GM19025 (cell line): ENCODE data around the gene RNF112.

Experiments used
- ATAC-seq: cut with Tn5 transposase; IDR thresholded peaks from one replicate; pipeline ENCODE4 v1.9.1; 2021; ENCODE audit warnings: mild to moderate bottlenecking, low read depth, moderate library complexity; ENCODE audit not compliant: unreplicated experiment

RNF112 gene

DNA sequence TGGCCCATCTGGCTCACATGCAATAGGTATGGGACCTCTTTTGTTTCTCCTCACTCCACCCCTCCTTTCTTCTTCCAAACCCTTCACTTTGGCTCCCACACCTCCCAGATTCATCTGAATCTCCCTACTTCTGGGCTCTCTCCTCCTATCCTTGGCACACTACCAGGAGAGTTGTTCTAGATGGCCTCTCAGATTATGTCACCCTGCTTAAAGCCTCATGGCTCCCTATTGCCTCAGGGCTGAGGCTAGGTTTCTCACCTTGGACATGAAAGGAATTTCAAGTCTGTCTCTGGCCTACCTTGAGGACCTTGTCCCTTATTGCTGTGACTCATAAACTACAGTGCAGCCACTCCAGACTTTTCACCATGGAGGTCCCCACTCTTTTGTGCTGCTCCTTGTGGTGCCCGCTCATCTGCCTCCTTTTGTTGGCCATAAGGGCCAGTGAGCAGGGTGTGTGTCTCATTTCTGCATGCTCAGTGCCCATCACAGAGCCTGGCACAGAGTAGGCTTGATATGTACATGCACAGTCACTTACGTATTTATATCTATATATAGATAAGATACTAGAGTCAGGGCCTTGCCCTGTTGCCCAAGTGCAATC, 23.0 kb upstream of the RNF112 start:
- no peak for ATAC-seq

DNA sequence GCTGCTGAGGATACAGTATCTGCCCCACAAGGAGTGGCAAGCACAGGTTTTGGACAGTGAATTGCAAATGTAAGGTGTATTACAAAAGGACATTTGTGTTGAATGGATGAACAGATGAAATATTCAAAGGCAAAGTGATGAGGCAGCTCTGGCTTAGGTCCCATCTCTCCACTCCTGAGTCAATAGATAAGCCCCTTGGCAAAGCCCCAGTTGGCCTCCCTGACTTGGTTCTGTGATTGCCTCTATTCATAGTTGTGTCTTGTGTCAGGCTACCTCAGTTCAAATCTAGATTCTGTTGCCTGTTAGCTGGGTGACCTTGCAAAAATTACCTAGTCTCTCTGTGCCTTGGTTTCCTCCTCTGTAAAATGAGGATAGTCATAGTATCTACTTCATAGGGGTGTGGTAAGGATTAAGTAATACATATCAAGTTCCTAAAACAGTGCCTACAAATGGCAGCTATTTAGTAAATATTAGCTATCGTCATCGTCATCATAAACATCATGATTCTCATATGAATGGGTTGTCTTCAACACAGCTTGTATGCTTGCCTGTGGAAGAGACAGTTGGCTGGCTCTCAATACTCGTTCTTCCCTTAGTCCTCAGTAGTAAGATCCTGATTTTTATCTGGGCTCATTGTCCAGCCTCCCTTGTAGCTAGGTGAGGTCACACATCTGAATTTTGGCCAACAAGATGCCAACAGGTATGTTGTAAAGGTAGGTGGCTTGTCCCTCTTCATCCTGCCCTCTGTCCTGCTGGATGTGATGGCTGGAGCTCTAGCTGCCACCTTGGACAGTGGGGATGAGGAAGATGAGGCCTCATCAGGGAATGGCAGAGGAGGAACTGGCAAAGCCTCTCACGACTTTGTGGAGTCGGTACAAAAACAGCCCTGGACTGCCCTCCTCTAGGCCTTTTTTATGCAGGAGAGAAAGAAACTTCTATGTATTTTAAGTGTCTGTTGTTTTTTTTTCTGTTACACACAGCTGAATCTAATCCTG, 21.9 kb upstream of the RNF112 start:
- no peak for ATAC-seq

DNA sequence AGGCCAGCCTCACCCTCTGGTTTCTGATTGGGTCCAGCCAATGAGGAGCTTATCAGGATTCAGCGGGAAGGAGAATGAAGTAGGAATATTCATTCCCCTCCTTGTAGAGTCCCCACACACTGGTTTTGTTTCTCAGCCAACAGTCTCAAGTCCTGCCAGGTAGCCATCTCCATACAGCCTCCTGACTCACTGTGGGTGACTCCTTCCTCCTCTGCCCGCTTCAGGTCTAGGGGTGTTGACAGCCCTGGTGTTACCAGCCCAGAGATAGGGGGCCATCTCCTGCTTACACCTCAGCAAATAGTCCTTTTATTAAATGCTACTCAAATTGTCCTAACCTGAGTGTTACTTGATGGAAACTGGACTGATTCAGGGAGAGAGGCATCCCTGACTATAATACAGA, 20.1 kb upstream of the RNF112 start:
- no peak for ATAC-seq

DNA sequence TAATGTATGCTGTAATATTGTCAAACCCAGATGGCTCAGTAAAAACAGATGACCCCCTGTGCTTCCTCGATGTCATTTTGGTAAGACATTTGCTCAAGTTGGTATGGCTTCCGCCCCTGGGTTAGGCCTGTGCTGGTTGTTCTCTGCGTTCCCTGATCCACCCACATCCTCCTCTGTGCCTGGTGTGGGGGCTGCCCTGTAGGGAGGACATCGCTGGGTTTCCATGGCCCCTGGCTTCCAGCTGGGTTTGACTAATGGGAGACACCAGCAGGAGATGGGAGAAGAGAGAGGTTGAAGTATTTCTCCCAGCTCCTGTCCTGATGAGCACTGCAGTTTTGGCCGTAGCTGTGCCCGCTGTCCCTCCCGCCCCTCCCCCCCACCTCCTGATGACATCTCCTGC, 19.6 kb upstream of the RNF112 start:
- no peak for ATAC-seq

DNA sequence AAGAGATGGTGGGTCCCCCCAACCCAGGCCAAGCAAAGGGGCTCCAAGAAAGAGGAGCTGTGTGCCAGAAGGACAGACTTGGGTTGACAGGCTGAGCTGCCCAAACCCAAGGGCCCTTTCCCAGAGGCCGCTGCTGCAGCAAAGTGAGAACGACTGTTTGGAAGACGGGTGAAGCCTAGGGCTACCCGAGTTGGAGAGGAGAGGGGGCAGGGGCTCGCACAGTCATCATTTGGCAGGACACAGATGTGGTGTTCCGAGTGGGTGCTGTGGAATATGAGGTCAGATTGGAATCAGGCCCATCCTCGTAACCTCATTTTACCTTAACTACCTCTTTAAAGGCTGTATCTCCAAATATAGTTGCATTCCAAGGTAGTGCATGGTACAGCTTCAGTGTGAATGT, 18.7 kb upstream of the RNF112 start:
- no peak for ATAC-seq

DNA sequence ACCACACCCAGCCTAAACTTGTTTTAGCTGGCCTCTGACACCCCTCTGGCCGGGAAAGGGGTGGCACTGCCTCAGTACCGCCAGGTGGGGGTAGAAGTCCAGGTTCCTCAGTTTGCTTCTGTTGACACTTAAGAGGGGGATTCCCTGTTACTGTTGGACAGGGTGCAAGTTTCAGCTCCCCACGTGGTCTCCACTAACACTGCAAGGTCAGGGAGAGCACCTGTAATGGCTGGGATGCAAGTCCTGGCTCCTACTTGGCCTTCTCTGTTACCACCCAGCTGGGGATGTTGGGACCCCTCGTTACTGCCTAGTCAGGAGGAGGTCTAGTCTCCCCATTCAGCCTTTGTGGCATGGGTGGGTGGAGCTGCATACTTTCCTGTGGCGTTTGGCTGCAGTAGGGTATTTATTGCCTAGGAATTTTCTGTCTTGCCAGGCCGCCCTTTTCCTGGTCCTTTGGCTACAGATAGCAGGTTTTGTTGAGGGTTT, 13.4 kb upstream of the RNF112 start:
- no peak for ATAC-seq

DNA sequence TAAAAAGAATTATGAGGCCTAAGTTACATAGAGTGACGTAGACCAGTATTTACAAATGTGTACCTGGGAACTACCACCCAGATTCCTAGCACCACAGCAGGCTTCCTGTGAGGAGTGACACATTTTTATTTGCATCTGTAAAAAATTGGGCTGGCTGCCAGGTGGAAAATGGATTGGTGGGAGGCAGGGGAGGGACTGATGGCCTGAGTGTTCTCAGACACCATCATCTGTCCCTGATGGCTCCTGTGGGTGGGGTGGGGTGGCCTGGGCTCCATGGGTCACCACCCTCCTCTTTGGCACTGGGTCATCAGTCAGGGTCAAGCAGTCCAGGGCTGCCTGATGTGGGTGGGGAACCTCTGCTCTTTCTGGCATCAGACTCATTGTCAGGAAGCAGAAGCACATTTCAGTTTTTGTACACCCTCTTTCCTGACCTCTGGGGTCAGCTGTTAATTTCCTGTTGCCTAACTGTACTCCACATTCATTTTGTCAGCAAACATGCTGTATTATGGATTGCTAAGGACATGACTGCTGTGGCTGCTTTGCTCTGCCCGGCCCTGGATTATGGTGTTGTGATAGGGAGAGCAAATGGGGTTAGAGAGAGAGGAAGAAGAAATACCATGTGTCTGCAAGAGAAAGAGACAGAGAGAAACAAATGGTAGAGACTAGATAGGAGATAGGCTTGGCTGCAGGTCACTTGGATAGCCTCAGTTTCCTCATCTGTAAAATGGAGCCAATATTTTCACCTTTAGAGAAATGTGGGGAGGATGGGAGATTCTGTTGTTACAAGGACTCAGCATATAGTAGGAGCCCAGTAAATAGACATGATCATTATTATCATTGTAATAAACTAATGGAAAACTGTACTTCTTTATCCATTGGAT, 12.5 kb upstream of the RNF112 start:
- no peak for ATAC-seq

DNA sequence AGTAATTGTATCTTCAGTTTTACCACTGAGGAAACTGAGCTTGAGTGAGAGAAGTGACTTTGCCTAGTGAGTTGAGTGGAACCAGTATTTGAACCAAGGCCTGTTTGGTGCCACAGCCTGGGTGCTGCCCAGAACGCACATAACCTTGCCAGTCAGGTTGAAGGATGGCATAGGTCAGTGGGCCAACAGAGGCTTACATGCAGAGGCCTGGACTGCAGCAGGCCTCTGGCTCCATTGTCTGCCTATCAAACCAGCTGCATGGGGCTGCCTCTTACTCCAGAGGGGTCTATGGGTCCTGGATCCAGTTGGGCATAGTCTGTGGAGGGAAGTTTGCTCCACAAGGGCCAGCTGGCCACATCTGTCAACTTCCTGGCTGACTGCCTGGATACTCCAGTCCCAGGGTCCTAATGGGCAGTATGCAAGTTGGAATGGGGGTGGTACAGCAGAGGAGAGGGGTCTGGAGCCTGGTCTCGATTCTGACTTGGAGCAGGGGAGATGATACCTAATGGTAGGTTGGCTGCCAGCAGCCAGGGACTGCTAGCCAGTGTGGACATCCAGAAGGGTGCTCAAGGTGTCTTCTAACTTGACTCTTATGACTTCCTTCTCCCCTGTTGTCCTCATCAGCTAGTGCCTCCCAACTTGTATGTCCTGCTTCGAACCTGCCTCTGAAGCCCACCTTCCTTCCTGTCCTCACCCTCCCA, 11.1 kb upstream of the RNF112 start:
- ATAC-seq = no peak

DNA sequence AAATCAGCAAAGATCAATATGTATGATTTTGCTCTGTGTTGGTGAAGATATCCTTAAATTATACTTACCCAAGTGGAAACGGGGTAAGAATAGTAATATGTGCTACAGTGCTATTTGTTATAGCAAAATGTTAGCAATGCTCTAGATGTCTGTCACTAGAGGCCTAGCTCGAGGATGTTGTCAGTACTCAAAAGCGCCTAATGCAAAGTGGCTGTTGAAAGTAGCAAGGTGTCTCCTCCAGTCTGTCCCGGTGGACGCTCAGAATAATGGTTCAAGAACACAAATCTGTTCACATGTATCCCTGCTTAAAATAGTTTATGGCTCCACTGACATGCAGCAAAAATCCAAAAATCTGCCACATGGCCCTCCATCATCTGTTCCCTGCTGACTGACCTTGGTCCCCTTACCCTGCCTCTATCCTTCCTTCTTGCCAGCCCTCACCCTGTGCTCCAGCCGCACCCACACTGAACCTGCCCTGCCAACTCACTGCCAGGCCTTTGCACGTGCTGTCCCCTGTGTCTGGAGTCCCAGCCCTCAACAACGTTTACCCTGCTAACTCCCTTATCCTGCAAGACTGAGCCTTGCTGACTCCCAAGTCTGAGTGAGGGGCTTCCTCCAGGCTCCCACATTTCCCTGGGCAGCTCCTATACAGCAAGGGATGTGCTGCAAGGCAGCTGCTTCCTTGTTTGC, 9.6 kb upstream of the RNF112 start:
- no peak for ATAC-seq

DNA sequence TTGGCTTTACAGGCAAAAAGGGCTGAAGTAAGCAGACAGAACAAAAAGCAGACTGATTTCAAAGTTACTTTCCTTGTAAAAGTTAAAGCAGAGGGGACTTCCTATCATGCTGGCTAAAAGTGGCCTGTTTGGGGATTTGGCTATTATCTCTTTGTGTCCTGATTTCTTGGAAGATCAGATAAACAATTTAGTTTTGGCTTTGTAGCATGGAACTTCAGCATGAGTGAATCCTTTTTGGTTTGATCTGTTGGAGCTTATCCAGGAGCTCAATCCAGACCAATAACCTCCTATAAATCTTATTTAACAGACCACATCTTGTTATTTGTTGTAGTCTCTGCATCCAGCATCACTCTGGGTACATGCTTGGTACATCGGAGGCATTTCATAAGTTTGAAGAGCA, 8.9 kb upstream of the RNF112 start:
- no peak for ATAC-seq

DNA sequence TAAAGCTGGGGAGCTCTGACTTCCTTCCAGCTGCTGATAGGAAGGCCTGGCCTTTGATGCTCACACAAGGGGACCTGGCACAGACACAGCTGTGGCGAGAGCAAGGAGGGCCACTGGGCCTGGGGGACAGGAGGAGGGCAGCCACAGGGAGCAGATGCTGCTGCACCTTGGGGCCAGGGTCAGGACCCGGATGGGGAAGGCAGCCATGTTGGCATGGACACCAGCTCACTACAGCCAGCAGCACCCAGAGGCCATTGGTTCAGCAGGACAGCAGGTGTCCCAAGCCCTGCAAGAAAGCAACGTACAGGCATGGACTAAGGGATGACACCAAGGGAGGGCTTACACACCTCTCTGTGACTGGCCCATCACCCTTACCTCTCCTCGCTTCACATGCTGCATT, 8.0 kb upstream of the RNF112 start:
- ATAC-seq = no peak

DNA sequence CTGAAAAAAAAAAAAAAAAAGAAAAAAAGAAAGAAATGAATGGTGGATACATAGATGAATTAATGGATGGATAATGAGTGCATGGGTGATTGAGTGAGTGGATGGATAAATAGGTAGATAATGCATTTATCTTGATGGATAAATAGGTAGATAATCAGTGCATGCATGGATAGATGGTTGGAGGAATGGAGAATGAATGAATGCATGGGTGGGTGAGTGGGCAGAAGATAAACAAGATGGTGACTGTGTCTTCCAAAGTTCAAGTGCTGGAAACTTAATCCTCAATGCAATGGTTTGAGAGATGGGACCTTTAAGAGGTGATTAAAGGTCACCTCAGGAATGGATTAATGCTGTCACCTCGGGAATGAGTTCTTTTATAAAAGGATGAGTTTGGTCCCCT, 6.8 kb upstream of the RNF112 start:
- no peak for ATAC-seq

DNA sequence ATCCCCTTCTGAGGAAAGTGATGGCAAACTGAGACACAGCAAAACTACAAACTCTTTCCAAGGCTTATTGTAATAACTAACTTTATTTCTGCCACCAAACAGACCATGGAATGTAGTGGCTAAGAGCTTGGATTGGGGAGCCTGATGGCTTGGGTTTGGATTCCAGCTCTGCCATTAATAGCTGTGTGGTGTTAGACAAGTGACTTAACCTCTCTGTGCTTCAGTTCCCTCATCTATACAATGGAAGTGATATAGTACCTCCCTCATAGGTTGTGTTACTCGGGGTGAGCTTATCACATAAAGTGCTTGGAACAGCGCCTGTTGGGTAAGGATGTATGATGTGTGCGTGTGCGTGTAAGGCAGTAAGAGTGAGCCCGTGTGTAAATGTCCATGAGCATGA, 5.9 kb upstream of the RNF112 start:
- no peak for ATAC-seq

DNA sequence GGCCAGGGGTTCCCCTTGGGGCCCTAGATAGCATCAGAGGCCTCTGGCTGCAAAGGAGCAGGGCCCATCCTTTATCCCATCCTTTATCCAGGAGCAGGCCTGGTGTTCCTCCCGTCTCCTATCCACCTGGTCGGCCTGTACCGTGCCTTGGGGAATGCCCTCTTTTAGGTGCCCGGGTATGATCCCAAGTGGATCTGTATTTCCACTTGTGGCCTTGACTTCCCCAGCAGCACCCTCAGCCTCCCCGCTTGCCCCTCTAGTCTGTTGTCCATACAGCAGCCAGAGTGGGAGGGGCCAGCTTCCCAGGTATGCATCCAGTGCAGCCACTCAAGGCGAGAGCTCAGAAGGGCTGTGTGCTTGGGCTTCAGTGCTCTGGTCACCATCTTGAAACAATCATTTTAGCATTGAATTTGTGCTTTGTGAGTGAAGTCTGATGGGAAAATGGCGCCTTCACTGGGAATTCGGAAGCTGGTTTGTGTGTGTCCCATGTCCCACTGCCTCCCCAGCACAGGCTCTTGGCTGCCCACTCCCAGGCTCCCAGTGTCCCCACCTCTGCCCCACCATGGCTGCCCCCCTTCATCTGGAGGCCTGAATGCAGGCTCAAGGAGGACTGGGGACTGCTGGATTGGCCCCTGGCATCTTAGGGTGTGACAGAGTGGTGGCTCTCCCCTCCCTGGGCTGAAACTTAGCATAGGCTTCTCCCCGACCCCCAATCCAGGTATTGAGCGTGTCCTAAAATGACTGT, 3.3 kb upstream of the RNF112 start:
- no peak for ATAC-seq

DNA sequence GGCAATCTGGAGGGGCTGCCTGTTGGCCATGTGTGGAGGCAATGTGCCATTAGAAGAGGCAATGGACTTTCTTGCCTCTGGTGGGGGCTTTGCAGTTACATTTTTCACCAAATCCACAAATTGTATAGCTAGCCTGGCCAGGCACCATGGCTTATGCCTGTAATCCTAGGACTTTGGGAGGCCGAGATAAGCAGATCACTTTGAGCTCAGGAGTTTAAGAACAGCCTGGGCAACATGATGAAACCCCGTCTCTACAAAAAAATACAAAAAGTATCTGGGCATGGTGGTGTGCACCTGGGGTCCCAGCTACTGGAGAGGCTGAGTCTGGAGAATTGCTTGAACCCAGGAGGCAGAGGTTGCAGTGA, 2.7 kb upstream of the RNF112 start:
- ATAC-seq = no peak

DNA sequence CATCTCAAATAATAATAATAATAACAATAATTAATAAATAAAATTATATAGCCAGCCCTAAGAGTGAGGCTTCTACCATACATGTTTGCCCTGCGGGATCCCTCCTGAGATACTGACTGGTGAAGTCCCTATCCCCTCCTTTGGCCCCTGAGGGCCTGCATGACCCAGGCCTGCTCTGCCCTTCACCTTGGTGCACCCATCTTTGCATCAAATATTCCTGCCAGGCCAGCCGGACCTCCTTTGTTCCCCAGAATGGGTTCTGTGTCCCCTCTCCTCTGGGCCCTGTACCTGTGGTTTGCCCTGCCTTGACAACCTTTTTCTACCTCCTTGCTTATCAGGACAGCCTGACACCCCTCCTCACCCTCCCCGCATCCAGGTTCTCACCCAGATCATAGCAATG, 2.0 kb upstream of the RNF112 start:
- no peak for ATAC-seq

DNA sequence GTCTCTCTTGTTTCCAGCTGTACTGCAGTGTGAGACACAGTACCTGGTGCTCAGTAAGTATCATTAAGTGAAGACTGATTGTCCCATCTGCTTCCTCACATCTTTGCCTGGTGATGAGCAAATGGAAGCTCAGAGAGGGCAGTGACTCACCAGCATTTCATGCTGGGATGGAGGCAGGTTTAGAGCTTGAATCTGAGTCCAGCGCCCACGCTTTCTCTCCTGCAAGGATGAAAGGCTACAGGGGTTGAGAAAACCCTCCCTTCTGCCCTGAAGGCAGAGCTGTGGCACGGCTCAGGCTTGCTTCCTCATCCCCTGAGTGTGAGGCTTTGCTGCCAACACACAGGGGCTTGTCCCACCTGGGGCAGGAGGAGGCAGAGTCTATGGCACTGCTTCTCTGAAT, 1.5 kb upstream of the RNF112 start:
- ATAC-seq = no peak

DNA sequence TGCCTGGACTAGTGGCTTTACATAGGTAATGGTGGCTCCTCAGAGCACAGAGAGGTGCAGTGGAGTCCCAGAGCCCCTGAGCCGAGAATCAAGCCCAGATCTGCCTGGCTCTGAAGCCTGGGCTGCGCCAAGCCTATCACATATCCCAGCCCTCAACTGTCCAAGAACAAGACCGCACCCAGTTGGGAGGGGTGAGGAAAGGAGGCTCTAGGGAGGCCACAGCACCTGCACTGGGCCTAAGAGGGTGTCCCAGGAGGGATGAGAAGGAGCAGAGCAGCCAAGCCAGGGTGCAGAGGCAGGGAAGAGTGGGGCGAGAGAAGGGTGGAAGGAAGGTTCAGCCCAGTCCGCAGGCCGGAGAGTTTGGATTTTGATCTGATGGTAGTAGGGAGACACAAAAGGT, 941 bp upstream of the RNF112 start:
- ATAC-seq = no peak

DNA sequence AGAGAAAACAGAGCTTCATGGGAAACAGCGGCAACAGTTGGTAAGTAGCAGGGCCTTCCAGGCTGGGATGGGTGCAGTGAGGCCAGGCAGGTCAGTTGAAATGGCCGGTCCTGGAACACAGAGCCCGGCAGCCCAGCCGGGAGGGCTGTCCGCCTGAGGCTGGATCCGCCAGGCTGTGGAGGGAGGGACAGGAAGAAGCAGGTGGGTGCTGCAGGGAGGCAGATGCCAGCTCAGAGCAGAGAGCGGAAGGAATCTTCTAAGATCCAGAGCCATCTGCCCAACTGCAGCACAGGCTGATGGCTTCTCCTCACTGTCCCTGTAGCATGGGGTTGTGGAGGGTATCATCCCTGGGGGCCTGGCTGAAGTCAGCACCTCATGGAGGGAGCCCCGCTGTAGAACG, 599 bp downstream of the RNF112 start:
- no peak for ATAC-seq
